ENCODE data around the gene ITPK1. TPM values are rescaled to one million over a fixed set of nuclear protein-coding genes. Genes with fewer than 3 reads are reported as not detected.

The ITPK1 gene
- total RNA-seq, 2 experiments from 2014 or later = 78.5 to 83.5 TPM

- Mint-ChIP-seq H3K4me1 (ENCODE audit: low read depth) (peaks cover 6% of the 10 kb centered on the region), H3K36me3 (ENCODE audit: low read depth) (peaks cover 55% of the 10 kb centered on the region), H3K9me3 (peaks cover 28% of the 10 kb centered on the region), H3K27ac (no peak overlapping the region), H3K27me3 (no peaks in the 10 kb centered on the region), H3K4me3 (no peak overlapping the region)
- POLR2A ChIA-PET = interaction anchor here (1.1 to 1.3 kb wide), 2 partner anchors 12 to 81 kb away, joined by 4 to 5 read pairs; no protein-coding TSS in a partner anchor
- intact Hi-C loops (cut with micrococcal nuclease) = no loop called here
- CTCF ChIA-PET = interaction anchor here (1.1 to 1.3 kb wide), 2 partner anchors 49 to 139 kb away, joined by 3 read pairs; no protein-coding TSS in a partner anchor
- TF ChIP-seq, protein P1, sequence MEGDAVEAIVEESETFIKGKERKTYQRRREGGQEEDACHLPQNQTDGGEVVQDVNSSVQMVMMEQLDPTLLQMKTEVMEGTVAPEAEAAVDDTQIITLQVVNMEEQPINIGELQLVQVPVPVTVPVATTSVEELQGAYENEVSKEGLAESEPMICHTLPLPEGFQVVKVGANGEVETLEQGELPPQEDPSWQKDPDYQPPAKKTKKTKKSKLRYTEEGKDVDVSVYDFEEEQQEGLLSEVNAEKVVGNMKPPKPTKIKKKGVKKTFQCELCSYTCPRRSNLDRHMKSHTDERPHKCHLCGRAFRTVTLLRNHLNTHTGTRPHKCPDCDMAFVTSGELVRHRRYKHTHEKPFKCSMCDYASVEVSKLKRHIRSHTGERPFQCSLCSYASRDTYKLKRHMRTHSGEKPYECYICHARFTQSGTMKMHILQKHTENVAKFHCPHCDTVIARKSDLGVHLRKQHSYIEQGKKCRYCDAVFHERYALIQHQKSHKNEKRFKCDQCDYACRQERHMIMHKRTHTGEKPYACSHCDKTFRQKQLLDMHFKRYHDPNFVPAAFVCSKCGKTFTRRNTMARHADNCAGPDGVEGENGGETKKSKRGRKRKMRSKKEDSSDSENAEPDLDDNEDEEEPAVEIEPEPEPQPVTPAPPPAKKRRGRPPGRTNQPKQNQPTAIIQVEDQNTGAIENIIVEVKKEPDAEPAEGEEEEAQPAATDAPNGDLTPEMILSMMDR (IDR thresholded peaks at IDR 0.05) = no peak
- DNase-seq = no peak
- no peak for ATAC-seq
Measured at GRCh38 chr14:92973798-92974372, 141.8 kb downstream of the ITPK1 start.

DNA sequence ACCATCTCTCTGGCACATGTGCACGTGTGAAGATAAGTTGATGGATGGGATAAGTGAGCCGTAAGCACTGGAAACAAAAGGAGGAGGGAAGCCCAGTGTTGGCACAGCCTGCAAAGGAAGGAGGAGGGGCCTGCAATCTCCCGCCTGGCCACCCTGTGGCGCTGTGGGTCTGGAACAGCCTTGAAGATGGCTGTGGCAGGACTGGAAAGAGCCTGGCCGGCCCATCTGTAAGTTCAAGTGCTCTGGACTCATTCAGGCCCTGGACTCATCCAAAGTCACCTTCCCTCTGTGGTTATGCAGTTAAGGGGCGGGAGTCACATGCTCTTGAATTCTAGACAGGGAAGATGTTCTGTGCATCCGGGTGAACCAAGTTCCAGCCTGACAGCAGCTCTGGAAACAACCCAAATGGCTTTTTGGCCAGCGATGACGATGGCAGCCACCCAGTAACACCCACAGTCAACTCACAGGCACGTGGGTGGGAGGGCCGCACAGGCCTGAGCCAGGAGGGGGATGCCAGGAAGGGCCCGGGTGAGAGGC is 142.4 kb downstream of the ITPK1 start:
- intact Hi-C loops (cut with micrococcal nuclease) = no loop called here
- ChIA-PET CTCF (interaction anchor here (1.3 kb wide), 1 partner anchor 50 kb away, joined by 3 read pairs; no protein-coding TSS in a partner anchor), POLR2A (no interaction called here)
- DNase-seq = peak; percentile 67
- Mint-ChIP-seq H3K4me1 (ENCODE audit: low read depth) (peaks cover 6% of the 10 kb centered on the region), H3K27me3 (no peaks in the 10 kb centered on the region), H3K4me3 (no peak overlapping the region), H3K27ac (no peak overlapping the region), H3K36me3 (ENCODE audit: low read depth) (peaks cover 50% of the 10 kb centered on the region), H3K9me3 (peaks cover 24% of the 10 kb centered on the region)
- peak; percentile 74 for ATAC-seq
- TF ChIP-seq, protein P1 (IDR thresholded peaks at IDR 0.05) = peak; percentile 53

GRCh38 chr14:92971601-92972180 is 144.0 kb downstream of the ITPK1 start:
- H3K36me3 Mint-ChIP-seq (ENCODE audit: low read depth) = peaks cover 42% of the 10 kb centered on the region
- peaks cover 10% of the 10 kb centered on the region for H3K9me3 Mint-ChIP-seq
- TF ChIP-seq, protein P1 (IDR thresholded peaks at IDR 0.05) = no peak
- H3K4me3 Mint-ChIP-seq = no peak overlapping the region
- intact Hi-C loops (cut with micrococcal nuclease) = no loop called here
- CTCF ChIA-PET = interaction anchor here (1.2 kb wide), 1 partner anchor 142 kb away, joined by 4 read pairs; no protein-coding TSS in a partner anchor
- H3K27me3 Mint-ChIP-seq = no peaks in the 10 kb centered on the region
- H3K27ac Mint-ChIP-seq = no peak overlapping the region
- POLR2A ChIA-PET = no interaction called here
- ATAC-seq = no peak
- no peak for DNase-seq
- peaks cover 13% of the 10 kb centered on the region for H3K4me1 Mint-ChIP-seq (ENCODE audit: low read depth)

- H3K36me3 Mint-ChIP-seq (ENCODE audit: low read depth) = peaks cover 28% of the 10 kb centered on the region
- ChIA-PET CTCF (no interaction called here), POLR2A (no interaction called here)
- intact Hi-C loops (cut with micrococcal nuclease) = no loop called here
- no peak overlapping the region for H3K4me3 Mint-ChIP-seq
- H3K4me1 Mint-ChIP-seq (ENCODE audit: low read depth) = peaks cover 13% of the 10 kb centered on the region
- TF ChIP-seq, protein P1 (IDR thresholded peaks at IDR 0.05) = no peak
- ATAC-seq (no peak), DNase-seq (no peak)
- H3K9me3 Mint-ChIP-seq = no peaks in the 10 kb centered on the region
- no peaks in the 10 kb centered on the region for H3K27me3 Mint-ChIP-seq
- H3K27ac Mint-ChIP-seq = no peak overlapping the region
Measured at GRCh38 chr14:92970271-92970670, 145.5 kb downstream of the ITPK1 start.

DNA sequence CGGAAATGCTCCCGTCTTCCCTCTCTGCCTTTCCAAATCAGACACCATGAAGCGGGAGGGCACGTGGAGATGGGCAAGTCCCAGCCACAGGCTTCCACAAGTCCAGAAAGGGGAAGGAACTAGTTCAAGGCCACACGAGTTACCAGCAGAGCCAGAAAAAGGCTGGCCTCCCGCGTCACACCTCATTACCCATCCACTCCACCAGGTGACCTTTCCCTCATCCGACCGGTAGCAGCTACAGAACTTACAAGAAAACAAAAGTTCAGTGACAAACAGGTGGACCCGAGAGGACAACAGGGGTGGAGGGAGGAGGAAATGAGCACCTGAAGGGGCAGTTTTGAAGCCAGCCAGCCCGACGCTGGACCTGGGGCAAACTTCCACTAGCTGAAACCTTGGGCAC is 145.9 kb downstream of the ITPK1 start:
- Mint-ChIP-seq H3K27me3 (no peaks in the 10 kb centered on the region), H3K9me3 (no peaks in the 10 kb centered on the region), H3K4me3 (no peak overlapping the region), H3K27ac (no peak overlapping the region), H3K36me3 (ENCODE audit: low read depth) (peaks cover 25% of the 10 kb centered on the region), H3K4me1 (ENCODE audit: low read depth) (peaks cover 13% of the 10 kb centered on the region)
- intact Hi-C loops (cut with micrococcal nuclease) = no loop called here
- ATAC-seq = no peak
- DNase-seq = no peak
- ChIA-PET POLR2A (no interaction called here), CTCF (interaction anchor here (2.3 kb wide), 1 partner anchor 18 kb away, joined by 11 read pairs; no protein-coding TSS in a partner anchor)
- TF ChIP-seq, protein P1 (IDR thresholded peaks at IDR 0.05) = no peak
